Activated effector memory CD4-positive, alpha-beta T cell treated with anti-CD3 and anti-CD28 coated beads, Interleukin-2, amount 50 U/mL, for 16 hours (primary cell): ENCODE data around the gene WHRN.

Experiments used
- DNase-seq: peaks from one replicate; pipeline ENCODE4 v3.0.0-alpha.2; 2020

WHRN gene

DNA sequence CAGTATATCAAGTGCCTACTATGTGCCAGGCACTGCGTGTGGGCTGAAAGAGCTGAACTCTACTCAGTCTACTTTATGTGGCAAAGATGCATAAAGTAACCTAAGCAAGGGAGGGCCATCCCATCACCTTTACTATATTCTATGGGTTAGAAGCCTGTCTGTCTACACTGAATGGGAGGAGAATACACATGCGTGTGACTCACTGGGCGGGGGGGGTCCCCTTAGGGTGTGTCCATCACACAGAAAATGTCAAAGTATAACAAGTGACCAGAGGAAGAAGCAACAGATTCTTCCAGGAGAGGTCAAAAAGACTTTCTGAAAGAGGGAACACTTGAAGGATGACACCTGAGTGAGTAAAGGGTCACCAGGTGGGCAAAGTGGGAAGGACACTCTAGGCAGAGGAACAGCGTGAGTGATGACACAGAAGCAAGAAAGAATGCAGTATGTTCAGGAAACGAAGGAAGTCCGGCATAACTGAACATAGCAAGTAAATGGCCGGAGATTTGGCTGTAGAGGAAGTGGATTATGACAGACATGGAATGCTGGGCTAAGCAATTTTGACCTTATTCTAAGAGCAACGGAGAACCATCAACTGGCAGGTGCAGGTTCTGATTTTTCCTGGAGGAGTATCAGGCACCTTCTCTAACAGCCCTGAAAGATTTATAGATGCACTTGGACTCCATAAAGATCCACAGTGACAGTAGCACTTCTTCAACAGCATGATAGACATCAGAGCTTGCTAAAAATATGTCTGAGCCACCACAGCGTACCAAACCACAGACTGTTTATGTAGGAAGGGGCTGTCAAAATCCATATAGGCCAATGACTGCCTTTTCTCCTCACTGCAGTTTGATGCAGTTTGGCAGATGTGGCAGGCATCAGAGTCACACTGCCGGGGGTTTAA is 8.0 kb upstream of the WHRN start:
- no peak for DNase-seq

DNA sequence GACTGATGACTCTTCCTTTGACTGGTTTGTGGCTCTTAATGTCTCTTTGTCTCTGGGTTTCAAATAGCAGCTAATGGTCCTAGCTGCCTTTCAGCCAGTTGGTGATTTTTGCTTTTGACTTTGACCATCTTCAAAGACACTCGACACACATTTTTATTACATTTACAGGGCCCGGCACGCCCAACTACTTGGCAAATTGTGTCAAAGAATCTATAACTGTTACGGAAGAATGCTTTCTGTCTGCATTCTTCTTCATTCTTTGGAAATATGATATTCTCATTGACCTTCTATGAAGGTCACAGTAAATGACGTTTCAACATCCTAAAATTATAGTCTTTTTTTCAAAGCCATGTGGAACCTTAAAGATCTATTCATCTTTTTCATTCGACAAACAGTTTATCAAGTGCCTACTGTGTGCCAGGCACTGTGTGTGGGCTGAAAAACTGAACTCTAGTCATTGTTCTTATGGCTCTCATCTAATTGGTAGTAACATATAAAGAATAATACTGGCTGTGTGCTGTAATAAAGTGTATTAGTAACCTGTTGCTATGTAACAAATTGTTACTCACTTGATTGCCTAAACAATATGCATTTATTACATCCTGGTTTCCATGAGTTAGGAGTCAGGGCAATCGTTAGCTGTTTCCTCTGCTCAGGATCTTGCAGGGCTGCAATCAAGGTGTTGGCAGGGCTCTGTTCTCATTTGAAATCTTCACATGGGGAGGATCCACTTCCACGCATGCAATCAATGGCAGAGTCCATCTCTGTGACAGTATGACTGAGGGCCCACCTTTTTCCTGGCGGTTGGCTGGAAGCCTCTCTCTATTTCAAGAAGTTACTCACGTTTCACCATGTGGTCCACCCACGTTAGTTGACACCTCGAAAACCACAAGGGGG is 7.0 kb upstream of the WHRN start:
- no peak for DNase-seq

DNA sequence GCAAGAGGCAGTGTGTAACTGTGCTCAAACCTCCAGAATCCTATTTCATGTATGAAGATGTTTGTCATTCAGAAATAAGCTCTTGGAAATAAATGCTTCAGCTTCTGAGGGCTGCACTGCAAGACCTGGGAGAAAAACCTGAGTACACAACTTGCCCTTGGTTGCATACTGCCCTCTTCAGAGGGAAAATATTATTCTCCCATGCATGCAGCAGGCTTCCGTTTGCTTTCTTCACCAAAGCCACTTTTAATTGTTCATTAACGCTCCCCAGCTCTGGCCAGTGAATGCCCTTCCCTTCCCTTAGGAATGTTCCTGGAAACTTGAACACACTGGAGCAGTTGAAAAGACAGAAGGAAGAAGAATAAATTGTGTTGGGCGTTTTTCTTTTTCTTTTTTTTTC is 2.5 kb upstream of the WHRN start:
- no peak for DNase-seq

DNA sequence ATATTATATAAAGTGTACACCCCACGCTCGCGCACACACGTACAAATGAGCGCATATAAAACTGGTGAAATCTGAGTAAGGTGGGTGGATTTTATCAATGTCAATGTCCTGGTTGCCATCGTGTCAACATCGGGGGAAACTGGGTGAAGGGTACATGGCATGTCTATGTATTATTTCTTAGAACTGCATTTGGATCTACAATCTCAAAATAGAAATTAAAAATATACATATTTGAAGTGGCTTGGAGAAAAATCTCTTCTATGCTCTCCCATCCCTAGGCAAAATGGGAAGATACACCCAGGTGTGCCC is 763 bp upstream of the WHRN start:
- DNase-seq, result no peak

DNA sequence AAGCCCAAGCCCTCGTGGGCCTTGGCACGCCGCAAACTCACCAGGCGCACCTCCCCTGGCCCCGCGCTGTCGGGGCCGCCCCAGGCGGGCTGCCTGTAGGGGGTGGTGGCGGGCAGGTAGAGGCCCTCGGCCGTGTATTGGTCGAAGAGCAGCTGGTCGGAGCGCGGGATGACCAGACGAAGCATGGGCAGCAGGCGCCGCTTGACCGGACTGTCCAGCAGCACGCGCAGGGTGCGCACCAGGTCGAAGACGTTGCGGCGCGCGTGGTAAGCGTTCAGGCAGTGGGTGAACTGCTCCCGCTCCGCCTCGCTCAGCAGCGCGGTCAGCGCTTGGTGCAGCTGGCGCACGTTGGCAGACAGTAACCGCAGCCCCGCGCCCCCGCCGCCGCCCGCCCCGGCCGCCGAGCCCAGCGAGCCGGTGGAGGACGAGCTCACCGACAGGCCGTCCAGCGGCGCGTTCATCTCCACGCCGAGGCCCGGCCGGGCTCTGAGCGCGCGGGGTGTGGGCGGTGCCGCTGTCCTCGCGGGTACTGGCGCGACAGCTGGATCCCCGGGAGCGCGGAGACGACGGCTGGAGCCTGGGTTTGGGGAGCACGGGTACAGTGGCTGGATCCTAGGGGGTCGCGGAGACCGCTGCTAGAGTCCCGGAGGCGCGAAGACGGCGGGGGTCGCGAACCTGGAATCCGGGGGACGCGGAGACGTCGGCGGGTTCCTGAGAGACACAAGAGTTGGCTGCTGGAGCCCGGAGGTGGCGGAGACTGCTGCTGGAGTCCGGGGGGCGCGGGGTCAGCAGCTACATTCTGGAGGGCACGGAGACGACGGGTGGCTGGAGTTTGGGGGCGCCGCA is 709 bp downstream of the WHRN start:
- peak; percentile 80 for DNase-seq

DNA sequence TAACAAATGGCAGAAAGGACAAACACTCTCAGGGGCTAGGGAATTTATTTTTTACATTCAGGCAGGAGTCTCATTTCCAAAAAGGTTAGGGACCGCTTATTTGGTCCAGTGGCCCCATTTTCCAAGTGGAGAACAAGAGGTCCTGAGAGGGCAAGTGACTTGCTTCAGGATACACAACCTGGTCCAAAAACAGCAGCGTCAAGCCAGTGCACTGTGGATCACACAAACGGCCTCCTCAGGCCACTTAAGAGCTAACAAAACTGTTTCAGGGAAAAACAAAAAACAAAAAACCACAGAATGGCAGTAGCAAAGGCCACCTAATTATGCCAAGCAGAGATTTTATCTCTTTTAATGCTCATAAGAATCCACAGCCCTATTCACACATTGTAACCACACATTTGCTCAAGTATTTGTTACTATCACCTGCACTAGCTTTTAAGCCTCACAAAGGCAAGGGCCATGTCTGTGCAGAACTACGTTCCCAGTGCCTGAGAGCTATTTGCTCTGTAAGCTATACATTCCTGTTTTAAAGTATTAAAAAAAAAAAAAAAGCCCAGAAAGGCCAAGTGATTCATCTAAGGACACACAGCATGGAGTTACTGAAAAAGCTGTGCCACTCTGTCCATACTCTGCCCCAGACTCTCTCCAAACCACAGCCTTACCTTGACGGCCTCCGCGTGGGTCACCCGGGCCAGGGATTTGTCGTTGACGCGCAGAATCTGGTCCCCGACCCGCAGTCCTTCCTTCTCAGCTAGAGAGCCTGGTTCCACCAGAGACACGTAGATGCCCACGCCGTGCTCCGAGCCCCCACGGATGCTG is 1.5 kb downstream of the WHRN start:
- DNase-seq, result no peak

DNA sequence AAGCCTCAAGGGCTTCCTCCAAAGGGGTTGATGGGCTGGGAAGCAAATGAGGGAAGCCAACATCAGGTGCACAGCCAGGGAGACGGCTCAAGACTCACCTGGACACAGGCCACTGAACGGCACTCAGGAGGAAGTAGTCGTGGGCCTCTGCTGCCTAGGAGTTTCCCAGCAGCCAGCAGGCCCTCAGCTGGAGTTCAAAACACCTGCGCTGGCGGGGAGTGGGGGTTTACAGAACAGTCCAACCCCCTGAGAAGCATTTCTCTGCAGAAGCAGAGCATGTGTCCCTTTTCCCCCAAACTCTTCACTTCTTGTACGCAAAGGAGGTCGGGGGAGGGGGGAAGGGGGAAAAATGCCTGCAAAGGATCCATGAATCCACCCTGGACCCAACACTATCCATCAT is 2.3 kb downstream of the WHRN start:
- no peak for DNase-seq

DNA sequence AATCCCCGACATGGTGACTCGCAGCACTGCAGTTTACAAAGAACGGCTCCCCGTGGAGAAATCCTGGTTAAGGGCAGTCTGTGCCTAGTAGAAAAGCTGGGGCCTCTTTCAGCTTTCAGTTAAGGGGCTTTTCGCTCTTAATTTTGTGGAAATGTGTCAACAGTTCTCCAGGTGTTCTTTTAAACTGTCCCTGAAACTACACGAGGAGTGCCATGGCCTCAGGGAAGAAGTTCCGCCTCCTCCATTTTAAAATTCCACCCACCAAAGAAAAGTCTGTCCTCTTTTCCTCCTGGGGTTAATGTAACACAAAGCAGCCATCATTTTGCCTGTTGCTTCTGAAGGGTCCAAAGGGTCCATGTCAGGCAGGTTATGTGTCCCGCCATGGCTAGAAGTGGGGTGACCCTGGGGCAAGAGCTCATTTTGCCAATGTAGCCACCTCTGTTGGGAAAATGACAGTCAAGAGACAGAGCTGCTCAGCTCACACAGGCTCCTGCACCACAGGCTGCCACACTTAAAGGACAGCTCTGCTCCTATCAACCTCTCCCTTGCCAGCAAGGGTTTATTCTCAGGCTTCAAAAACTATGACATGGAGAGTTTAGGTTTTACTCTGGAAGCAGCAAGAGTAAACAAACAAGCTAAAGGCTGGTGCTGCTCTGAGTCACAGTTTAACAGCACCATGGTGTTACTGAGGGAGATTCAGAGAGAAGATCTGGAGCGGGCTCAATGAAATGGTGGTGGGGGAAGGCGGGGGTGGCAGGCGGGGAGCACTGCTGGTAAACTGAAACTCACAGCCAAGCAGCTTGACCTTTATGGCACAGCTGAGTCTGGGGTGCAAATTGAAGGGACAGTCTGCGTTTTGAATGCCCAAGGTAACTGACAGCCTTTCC is 3.2 kb downstream of the WHRN start:
- no peak for DNase-seq

DNA sequence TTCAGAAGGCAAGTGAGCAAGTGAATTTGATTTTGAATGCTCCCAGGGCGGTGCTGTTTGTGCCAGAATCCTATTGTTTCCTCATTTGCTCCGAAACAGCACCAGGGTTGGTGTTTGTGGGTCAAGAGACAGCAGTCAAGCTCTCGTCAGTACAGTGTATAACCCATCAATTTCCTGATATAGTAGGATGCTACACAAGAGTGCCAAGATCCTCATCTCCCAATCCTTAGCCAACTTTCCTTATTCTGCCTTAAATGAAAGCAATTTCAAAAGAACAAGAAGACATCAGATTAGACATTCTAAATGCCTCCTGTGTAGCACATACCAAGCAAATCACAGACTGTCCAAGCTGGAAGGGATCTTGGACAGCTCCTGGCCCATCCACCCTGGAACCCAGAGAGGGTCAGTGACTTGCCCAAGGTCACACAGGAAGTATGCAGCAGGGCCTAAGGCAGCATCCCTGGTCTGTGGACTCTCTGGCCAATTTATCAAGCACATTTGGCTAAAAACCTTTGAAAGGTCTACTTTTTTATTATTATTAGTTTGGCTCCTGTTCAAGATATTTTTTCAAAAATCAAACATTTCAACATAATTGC is 4.5 kb downstream of the WHRN start:
- no peak for DNase-seq

DNA sequence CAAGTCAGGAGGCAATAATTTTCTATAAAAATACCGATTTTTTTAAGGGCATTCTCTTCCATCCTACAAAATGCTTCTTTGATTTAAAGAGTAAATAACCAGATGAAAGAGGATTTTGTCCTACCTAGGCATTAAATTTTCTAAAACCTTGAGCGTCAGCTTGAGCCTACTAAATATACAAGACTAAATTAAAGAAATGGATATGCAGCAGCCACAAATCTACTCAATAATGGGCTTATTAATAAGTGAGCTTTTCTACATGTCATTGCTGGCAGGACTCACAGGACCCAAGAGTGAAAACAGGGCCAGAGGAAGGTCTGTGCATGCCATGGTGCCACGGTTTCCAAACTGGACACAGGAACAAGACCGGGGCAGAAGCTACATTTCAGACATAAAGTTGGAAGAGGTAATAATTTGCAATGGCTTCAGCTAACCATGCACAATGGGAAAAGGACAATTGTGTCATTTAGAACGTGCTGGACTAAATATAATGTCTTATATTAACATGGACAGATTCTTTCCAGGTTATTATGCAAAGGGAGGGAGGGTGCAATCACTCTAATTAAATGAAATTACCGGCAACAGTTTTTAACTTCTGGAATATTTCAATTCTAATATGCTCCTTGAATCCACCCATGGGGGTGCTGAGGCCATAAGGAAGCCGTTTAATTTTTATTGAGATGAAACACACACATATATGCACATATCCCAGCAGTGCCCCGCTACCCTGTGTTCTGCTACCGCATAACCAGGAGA is 5.2 kb downstream of the WHRN start:
- DNase-seq, result no peak

DNA sequence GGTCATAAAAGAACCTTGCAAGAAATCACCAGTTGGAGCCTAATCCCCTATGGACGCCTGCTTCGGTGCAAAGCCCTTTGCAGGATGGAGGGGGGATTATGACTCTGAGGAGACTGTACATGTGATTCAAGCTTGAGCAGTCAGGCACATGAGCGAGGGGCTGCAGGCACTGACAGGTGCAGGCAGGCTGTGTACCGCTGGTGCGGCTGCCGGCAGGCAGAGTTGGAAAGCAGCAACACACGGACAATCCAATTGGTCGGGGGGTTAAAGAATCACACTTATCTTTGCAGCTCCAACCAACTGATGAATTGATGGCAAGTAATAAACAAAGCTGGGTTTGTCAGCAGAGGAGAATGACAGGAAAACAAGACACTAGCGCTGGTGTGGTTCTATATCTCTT is 5.7 kb downstream of the WHRN start:
- no peak for DNase-seq

DNA sequence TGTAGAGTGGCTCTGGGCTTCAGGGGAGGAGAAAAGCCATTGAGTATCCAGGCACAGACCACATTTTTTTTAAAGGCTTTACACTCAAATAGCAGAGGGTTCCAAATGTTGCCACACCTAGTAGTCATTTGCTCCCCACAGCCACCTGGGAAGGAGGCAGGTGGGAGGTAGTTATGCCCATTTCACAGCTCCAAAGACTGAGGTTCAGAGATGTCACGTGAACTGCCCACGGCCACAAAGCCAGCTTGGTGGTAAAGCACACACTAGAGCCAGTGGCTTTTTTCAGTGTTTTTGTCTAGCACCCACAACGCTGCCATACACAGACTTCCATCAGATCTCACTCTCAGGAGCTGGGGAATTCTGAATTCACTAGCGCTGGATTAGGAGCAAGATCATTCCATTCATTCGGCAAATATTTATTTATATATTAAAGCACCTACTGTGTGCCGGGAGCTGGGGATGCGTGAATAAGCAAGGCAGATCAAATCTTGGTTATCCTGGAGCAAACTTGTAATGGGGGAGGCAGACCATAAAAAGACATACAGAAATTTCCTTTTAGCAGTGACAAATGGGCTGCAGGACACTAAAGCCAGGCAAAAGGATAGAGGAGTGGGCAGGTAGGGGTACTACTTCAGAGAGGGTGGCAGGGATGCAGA is 7.4 kb downstream of the WHRN start:
- DNase-seq, result no peak

DNA sequence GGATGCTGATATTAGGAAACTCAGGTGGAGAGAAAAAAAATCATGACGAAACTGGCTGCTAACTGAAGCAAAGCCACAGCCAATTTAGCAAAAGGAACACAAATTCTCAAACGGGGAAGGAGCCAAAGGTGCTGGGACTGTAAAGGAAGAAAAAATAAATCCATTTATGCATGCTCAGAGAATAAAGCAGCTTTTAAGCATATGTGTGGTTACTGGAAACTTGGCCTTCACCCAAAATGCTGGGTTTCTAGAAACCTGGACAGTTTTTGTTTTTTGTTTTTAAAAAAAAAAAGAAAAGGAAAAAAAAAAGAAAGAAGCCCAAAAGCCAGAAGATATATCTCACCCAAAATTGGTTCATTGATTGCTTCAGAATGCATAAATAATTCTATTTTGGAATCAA is 8.0 kb downstream of the WHRN start:
- no peak for DNase-seq

DNA sequence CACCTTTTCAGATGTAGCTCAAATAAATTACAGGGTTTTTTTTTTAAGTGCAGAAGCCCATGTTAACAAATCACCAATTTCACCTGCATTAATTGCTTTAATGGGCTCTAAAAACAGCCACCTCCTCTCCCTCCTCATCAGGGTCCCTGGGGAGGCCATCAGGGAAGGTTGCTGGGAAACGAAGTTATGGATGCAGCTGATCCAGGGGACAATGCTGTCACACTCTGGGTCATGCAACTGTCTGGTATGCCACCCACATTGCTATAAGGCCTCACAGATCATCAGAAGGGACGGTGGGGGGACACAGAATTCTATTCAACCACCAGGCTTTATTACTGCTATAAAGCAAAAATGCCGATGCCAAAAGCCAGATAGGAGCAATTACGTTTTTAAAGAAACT is 9.3 kb downstream of the WHRN start:
- DNase-seq, result no peak

DNA sequence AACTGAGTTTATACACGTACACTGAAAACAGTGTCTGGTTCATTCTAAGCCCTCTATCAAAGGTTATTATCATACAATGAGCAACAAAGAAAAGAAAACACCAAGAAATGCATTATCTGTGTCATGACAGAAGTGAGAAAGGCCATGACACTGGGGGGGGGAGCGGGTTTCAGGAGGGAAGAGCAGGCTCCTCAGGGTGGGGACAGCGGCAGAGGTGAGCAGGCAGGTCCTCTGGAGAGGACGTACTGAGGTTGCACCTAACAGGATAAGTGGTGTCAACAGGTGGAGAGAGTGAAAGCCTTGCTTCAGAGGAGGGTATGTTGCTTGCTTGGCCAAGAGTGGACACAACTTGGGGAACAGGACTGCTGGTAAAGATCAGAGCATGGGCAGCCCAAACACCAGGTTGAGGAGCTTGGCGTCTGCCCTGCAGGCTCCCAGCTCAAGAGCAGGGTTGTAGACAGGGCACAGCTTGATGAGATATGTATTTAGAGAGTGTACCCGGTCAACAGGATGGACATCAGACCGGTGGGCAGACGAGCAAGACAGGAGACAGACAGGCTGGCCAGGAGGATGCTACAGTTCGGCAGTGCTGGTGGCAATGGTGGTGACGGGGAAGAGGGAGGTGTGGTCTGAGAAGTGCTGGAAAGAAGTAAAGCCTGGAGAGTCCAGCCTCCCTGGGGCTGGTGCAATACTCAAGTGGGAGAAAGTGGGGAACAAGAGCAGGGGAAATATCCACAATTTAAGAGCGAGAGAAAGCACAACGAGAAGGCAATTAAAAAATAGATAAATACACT is 10.3 kb downstream of the WHRN start:
- no peak for DNase-seq

DNA sequence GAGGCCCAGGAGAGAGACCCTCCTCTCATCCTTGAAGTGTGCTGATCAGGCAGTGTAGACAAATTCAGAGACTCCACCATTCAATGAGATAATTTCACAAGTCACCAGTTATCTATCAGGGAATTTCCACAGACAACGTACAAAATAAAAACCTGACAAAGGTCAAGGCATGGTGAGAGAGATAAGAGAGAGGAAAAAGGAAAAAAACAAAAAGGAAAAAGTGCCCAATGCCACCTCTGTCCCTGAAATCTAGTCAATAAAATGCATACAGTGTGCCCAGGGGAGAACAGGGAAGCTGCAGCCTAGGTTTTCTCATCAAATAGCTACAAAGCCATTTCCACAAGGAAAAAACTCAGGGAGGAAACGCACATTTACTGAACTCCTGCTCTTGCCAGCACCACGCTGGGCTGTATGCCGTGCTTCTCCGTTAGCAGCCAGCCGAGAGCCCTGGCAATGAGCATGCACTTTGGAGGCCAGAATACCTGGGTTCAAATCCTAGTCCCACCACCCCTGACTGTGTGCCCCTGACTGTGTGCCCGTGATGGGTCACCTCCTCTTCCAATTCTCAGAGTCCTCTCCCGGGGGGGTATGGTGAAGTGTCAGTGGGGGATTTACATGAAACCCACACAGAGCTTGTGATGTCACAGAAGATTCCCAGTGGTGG is 11.6 kb downstream of the WHRN start:
- DNase-seq, result no peak

DNA sequence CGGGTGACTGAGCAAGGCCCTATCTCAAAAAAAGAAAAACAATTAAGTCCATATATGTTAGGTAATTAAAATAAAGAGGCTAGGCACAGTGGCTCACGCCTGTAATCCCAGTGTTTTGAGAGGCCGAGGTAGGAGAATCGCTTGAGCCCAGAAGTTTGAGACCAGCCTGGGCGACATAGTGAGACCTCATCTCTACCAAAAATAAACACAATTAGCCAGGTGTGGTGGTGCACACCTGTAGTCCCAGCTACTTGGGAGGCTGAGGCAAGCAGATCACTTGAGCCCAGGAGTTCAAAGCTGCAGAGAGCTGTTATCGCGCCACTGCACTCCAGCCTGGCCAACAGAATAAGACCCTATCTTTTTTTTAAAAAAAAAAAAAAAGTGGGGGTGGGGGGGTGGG is 12.3 kb downstream of the WHRN start:
- DNase-seq, result no peak

DNA sequence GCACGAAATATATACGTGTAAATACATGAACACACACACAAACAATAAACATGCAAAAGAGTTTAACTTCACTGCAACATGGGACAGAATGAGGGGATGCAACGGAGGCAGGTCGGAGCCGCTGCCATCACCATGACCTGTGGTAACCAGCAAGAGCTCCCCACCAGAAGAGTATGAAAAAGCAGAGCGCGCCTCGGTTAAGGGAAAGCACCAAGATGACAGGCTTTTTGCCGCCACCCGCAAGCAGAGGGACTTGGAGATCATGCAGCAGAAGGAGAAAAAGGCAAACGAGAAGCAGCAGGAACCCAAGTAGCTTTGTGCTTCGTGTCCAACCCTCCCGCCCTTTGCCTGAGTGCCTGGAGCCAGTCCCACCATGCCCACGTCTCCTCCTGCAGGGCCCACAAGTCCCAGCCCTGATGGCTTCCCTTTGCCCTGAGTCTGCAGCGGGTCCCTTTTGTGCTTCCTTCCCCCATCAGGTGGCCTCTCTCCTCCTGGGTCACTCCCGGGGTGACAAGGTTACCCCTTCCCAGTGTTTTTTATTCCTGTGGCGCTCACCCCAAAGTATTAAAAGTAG is 13.8 kb downstream of the WHRN start:
- DNase-seq, result no peak
